GM19324 (cell line): ENCODE data around the gene NR0B2.
"Not testable (repeated sequence)": the region's sequence is repeated elsewhere in the genome, so short reads cannot be mapped to it uniquely, and the experiment has no call there.

Source experiments
- ATAC-seq: cut with Tn5 transposase; IDR thresholded peaks from one replicate; pipeline ENCODE4 v1.9.1; 2021; ENCODE audit warnings: mild to moderate bottlenecking, moderate library complexity; ENCODE audit not compliant: unreplicated experiment, low FRiP score

The NR0B2 gene

GRCh38 chr1:26894263-26894662, 19.5 kb downstream of the NR0B2 start:
- ATAC-seq, result no peak

- peak; percentile 37 for ATAC-seq
These were observed 23.3 kb downstream of the NR0B2 start for GRCh38 chr1:26890467-26890796.

- peak; percentile 83 for ATAC-seq
These were observed 24.0 kb downstream of the NR0B2 start, which contains the start of gene GPN2 for GRCh38 chr1:26889551-26890466. Gene GPN2, minus strand, starts transcription at chr1:26890283. Its CDS starts 187 bp downstream, at chr1:26890096.

- no peak for ATAC-seq
These were observed 25.5 kb downstream of the NR0B2 start for GRCh38 chr1:26888231-26888630.

GRCh38 chr1:26887125-26887524, 26.6 kb downstream of the NR0B2 start:
- ATAC-seq, result no peak

- no peak for ATAC-seq
These were observed 30.9 kb downstream of the NR0B2 start for GRCh38 chr1:26882696-26883463.

GRCh38 chr1:26881611-26882010, 32.2 kb downstream of the NR0B2 start:
- not testable (repeated sequence) for ATAC-seq

- no peak for ATAC-seq
These were observed 34.0 kb downstream of the NR0B2 start for GRCh38 chr1:26879793-26880192.

- ATAC-seq, result no peak
These were observed 36.4 kb downstream of the NR0B2 start for GRCh38 chr1:26877326-26877725.

- ATAC-seq, result no peak
These were observed 38.9 kb downstream of the NR0B2 start for GRCh38 chr1:26874896-26875295.

GRCh38 chr1:26873097-26873496, 40.7 kb downstream of the NR0B2 start:
- ATAC-seq, result not testable (repeated sequence)

- peak; percentile 89 for ATAC-seq
These were observed 48.9 kb downstream of the NR0B2 start for GRCh38 chr1:26864610-26865480.

- ATAC-seq, result no peak
These were observed 50.1 kb downstream of the NR0B2 start for GRCh38 chr1:26863685-26864077.

GRCh38 chr1:26862781-26863684, 50.7 kb downstream of the NR0B2 start, which contains the start of gene SFN:
Gene SFN, plus strand, starts transcription at chr1:26863149. Its CDS starts 64 bp downstream, at chr1:26863213.
- no peak for ATAC-seq

- no peak for ATAC-seq
These were observed 51.8 kb downstream of the NR0B2 start for GRCh38 chr1:26861889-26862378.
